Breast epithelium (tissue), 4 donors: ENCODE measurements around the gene PAK5. TPM values are rescaled to one million over a fixed set of nuclear protein-coding genes. Genes with fewer than 3 reads are reported as not detected.

Source experiments
- DNase-seq, 2 donors: peaks; one replicate each; pipeline ENCODE4 v3.0.0-alpha.2; 2019; ENCODE audit warnings: low spot score in 2 of 2
- H3K27ac ChIP-seq, 2 donors: fragments of 200-600 bp; sonication (generic) in 1 of 2; one replicate each; pipeline ENCODE4 v1.5.1; 2016 to 2019; ENCODE audit warnings: mild to moderate bottlenecking in 1 of 2
- H3K27me3 ChIP-seq, 2 donors: fragments of 200-600 bp; sonication (generic) in 1 of 2; one replicate each; pipeline versions ENCODE4 v1.5.1 to v1.6.0; 2017 to 2019; ENCODE audit warnings: control low read depth in 1 of 2, mild to moderate bottlenecking in 1 of 2
- H3K36me3 ChIP-seq: fragments of 200-600 bp; one replicate; pipeline ENCODE4 v1.5.1; 2019
- H3K4me1 ChIP-seq, 2 donors: fragments of 200-600 bp; sonication (generic); one replicate each; pipeline ENCODE4 v1.5.1; 2016 to 2019; ENCODE audit warnings: control low read depth in 1 of 2
- H3K4me3 ChIP-seq, 3 donors: fragments of 200-600 bp; sonication (generic); 1 replicate in 2 of 3; 2 replicates in 1 of 3; pipeline ENCODE4 v1.5.1; 2016 to 2019; ENCODE audit warnings: mild to moderate bottlenecking in 3 of 3, moderate library complexity in 2 of 3
- H3K9me3 ChIP-seq, 2 donors: fragments of 200-600 bp; sonication (generic) in 1 of 2; one replicate each; pipeline ENCODE4 v1.5.1; 2016 to 2019; ENCODE audit warnings: control low read depth in 1 of 2
- POLR2A ChIP-seq: fragments of 450-650 bp; IDR thresholded peaks from one replicate; pipeline ENCODE4 v1.6.1; 2016; ENCODE audit warnings: antibody characterized with exemption, mild to moderate bottlenecking, moderate library complexity
- POLR2AphosphoS5 ChIP-seq, 3 donors: sonication (generic); formaldehyde crosslinking; IDR thresholded peaks; one replicate each; pipeline ENCODE4 v1.6.1; 2017; ENCODE audit warnings: antibody characterized with exemption in 3 of 3
- intact Hi-C: fragments of 100-400 bp; cut with DNase I; formaldehyde crosslinking; loops from one replicate; pipeline ENCODE4 v1.15.1; 2023; ENCODE audit warnings: low total_unique reads
- total RNA-seq, 3 donors: library from RNA; depleted of rRNA; stranded (reverse); fragments of >200 nt; gene quantifications; one replicate each; pipeline ENCODE4 v1.1.0, GENCODE V29; 2016
- TF ChIP-seq, protein P1 (sequence below), 3 donors: fragments of 450-650 bp; IDR thresholded peaks; one replicate each; pipeline ENCODE4 v1.5.1; 2016 to 2017; ENCODE audit warnings: antibody characterized with exemption in 3 of 3, mild to moderate bottlenecking in 3 of 3, moderate library complexity in 3 of 3

PAK5 gene
- total RNA-seq, 3 donors from 2014 or later, result 0.66 to 1.3 TPM; not detected in 1

DNA sequence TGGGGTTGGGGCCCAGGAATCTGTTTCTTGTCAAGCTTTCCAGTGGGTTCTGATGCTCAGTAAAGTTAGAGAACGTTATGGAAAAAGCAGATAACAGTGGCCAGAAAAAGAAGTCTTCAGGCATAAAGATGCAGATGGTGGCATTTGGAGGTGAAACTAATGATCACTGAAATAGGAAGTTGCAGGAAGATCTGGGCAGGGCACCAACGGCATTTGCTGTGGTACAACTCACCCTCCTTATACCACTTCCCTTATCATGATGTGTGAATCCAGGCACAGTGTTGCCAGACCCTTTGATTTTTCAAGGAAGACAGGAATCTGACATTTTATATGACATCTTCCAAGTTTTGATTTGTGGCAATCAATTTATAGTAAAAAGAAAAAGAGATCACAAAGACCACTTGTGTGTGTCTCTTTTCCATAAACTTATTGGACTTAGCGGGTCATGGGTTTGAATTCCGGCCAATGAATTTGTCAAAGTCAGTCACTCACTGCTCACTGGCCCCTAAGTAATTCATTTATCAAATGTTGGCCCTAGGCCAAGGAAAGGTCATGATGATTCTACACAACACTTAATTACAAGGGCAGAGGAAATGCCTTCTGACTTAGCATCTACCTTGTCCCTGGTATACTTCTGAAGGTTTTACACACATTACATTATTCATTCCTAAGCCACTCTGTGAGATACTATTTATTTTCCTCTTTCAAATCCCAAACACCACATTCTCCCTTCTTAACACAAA lies 286.9 kb downstream of the PAK5 start:
- H3K27ac ChIP-seq, result no peak overlapping the region

GRCh38 chr20:9550871-9551270 lies 288.0 kb downstream of the PAK5 start:
- no peaks in the 10 kb centered on the region for H3K36me3 ChIP-seq
- no peak overlapping the region for H3K4me3 ChIP-seq
- H3K27ac ChIP-seq, result no peak overlapping the region
- TF ChIP-seq POLR2A (no peak), POLR2AphosphoS5 (IDR thresholded peaks at IDR 0.05) (no peak)
- TF ChIP-seq, protein P1, sequence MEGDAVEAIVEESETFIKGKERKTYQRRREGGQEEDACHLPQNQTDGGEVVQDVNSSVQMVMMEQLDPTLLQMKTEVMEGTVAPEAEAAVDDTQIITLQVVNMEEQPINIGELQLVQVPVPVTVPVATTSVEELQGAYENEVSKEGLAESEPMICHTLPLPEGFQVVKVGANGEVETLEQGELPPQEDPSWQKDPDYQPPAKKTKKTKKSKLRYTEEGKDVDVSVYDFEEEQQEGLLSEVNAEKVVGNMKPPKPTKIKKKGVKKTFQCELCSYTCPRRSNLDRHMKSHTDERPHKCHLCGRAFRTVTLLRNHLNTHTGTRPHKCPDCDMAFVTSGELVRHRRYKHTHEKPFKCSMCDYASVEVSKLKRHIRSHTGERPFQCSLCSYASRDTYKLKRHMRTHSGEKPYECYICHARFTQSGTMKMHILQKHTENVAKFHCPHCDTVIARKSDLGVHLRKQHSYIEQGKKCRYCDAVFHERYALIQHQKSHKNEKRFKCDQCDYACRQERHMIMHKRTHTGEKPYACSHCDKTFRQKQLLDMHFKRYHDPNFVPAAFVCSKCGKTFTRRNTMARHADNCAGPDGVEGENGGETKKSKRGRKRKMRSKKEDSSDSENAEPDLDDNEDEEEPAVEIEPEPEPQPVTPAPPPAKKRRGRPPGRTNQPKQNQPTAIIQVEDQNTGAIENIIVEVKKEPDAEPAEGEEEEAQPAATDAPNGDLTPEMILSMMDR (IDR thresholded peaks at IDR 0.05), result no peak
- H3K9me3 ChIP-seq, result no peaks in the 10 kb centered on the region
- H3K4me1 ChIP-seq, result no peaks in the 10 kb centered on the region
- DNase-seq, result no peak
- H3K27me3 ChIP-seq, result no peaks in the 10 kb centered on the region
- intact Hi-C loops, result no loop called here

More for the DNA sequence above, 286.9 kb downstream of the PAK5 start:
- no peak for DNase-seq
- H3K27me3 ChIP-seq, result no peaks in the 10 kb centered on the region
- intact Hi-C loops, result no loop called here
- no peak for TF ChIP-seq POLR2AphosphoS5 (IDR thresholded peaks at IDR 0.05)
- TF ChIP-seq, protein P1 (IDR thresholded peaks at IDR 0.05), result no peak
- TF ChIP-seq POLR2A, result no peak
- no peaks in the 10 kb centered on the region for H3K36me3 ChIP-seq
- H3K4me3 ChIP-seq, result no peak overlapping the region
- H3K4me1 ChIP-seq, result no peaks in the 10 kb centered on the region
- H3K9me3 ChIP-seq, result no peaks in the 10 kb centered on the region

GRCh38 chr20:9550283-9550682 lies 288.6 kb downstream of the PAK5 start:
- Histone ChIP-seq H3K36me3 (no peaks in the 10 kb centered on the region), H3K27ac (no peak overlapping the region), H3K4me1 (no peaks in the 10 kb centered on the region), H3K9me3 (no peaks in the 10 kb centered on the region), H3K4me3 (no peak overlapping the region), H3K27me3 (no peaks in the 10 kb centered on the region)
- no peak for DNase-seq
- intact Hi-C loops, result no loop called here
- TF ChIP-seq POLR2A, result no peak
- TF ChIP-seq, protein P1 (IDR thresholded peaks at IDR 0.05), result no peak
- TF ChIP-seq POLR2AphosphoS5 (IDR thresholded peaks at IDR 0.05), result no peak

DNA sequence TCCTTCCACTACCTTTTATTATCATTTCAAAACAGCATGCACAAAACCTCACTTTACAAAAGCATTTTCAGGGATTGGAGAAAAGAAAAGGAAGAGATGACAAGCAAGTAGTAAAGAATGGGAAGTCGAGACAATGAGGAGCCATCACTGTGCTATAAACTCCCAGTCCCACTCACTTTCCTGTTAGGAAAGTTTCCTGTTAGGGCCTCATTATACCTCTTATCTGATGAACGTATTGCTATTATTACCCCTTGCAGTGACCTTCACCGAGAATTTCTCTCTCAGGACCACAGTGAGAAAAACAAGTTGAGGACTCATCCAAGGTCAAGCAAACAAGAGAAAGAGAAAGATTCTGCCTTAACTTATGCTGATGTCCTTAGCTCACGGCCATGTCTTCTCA lies 295.7 kb downstream of the PAK5 start:
- Histone ChIP-seq H3K36me3 (no peaks in the 10 kb centered on the region), H3K27ac (no peak overlapping the region), H3K27me3 (no peaks in the 10 kb centered on the region), H3K4me3 (no peak overlapping the region), H3K4me1 (no peaks in the 10 kb centered on the region), H3K9me3 (no peaks in the 10 kb centered on the region)
- no peak for TF ChIP-seq POLR2AphosphoS5 (IDR thresholded peaks at IDR 0.05)
- TF ChIP-seq, protein P1 (IDR thresholded peaks at IDR 0.05), result no peak
- no peak for TF ChIP-seq POLR2A
- DNase-seq, result no peak
- intact Hi-C loops, result no loop called here

DNA sequence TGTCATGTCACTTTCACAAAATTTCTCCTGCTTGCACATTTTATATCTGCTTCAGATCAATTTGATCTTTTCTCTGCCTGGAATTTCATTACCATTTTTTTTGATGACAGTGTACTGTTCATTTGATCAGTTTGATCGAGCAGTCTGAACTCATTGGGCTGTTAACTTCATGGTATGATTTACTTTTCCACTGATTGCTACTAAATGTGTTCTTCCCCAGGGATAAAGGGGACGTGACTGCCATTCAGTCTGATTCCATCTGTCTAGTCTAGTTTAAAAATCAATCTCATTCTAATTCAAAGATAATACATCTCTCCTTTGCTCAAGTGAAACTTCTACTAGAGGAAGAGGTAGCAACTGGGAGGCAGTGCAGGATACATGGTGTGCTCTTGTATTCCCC lies 303.4 kb downstream of the PAK5 start:
- intact Hi-C loops, result no loop called here
- Histone ChIP-seq H3K36me3 (no peaks in the 10 kb centered on the region), H3K4me3 (no peak overlapping the region), H3K27me3 (no peaks in the 10 kb centered on the region), H3K9me3 (no peaks in the 10 kb centered on the region), H3K27ac (no peak overlapping the region), H3K4me1 (no peaks in the 10 kb centered on the region)
- DNase-seq, result no peak
- TF ChIP-seq POLR2AphosphoS5 (IDR thresholded peaks at IDR 0.05) (no peak), POLR2A (no peak)
- TF ChIP-seq, protein P1 (IDR thresholded peaks at IDR 0.05), result no peak
